HG03342 (cell line): ENCODE measurements around the gene ANKRD13A.
"Not testable (repeated sequence)": the region's sequence is repeated elsewhere in the genome, so short reads cannot be mapped to it uniquely, and the experiment has no call there.

Experiments used
- ATAC-seq: cut with Tn5 transposase; IDR thresholded peaks from one replicate; pipeline ENCODE4 v1.9.1; 2021; ENCODE audit warnings: mild to moderate bottlenecking, moderate library complexity; ENCODE audit not compliant: unreplicated experiment

ANKRD13A gene

GRCh38 chr12:110006115-110006514 is 6.9 kb downstream of the ANKRD13A start:
- no peak for ATAC-seq

- ATAC-seq, result no peak
These were observed 8.7 kb downstream of the ANKRD13A start for GRCh38 chr12:110007881-110008280.

- ATAC-seq, result not testable (repeated sequence)
These were observed 9.6 kb downstream of the ANKRD13A start for GRCh38 chr12:110008681-110009398.

GRCh38 chr12:110010853-110011723 is 11.9 kb downstream of the ANKRD13A start:
- ATAC-seq, result no peak

- ATAC-seq, result peak; percentile 57
These were observed 12.9 kb downstream of the ANKRD13A start for GRCh38 chr12:110012137-110012536.

GRCh38 chr12:110012659-110013058 is 13.4 kb downstream of the ANKRD13A start:
- no peak for ATAC-seq

- no peak for ATAC-seq
These were observed 15.9 kb downstream of the ANKRD13A start for GRCh38 chr12:110015132-110015531.

GRCh38 chr12:110020956-110021355 is 21.7 kb downstream of the ANKRD13A start:
- no peak for ATAC-seq

GRCh38 chr12:110023059-110023980 is 24.1 kb downstream of the ANKRD13A start:
- ATAC-seq, result no peak

GRCh38 chr12:110024051-110024450 is 24.8 kb downstream of the ANKRD13A start:
- no peak for ATAC-seq

GRCh38 chr12:110028323-110028722 is 29.1 kb downstream of the ANKRD13A start:
- no peak for ATAC-seq

- no peak for ATAC-seq
These were observed 30.1 kb downstream of the ANKRD13A start for GRCh38 chr12:110029290-110029815.

GRCh38 chr12:110033888-110034287 is 34.7 kb downstream of the ANKRD13A start:
- ATAC-seq, result no peak

GRCh38 chr12:110035534-110036104 is 36.4 kb downstream of the ANKRD13A start:
- no peak for ATAC-seq

GRCh38 chr12:110037315-110037714 is 38.1 kb downstream of the ANKRD13A start:
- ATAC-seq, result no peak

GRCh38 chr12:110038741-110039084 is 39.5 kb downstream of the ANKRD13A start:
- ATAC-seq, result no peak

- no peak for ATAC-seq
These were observed 40.0 kb downstream of the ANKRD13A start for GRCh38 chr12:110039085-110039807.

GRCh38 chr12:110042264-110042663 is 43.0 kb downstream of the ANKRD13A start:
- no peak for ATAC-seq

- ATAC-seq, result no peak
These were observed 47.4 kb downstream of the ANKRD13A start for GRCh38 chr12:110046451-110047187.
